ENCODE data around the gene SMCR8. TPM values are rescaled to one million over a fixed set of nuclear protein-coding genes. Genes with fewer than 3 reads are reported as not detected.

Gene SMCR8
- total RNA-seq, 1 donor from 2014 or later, result 30.1 TPM

DNA sequence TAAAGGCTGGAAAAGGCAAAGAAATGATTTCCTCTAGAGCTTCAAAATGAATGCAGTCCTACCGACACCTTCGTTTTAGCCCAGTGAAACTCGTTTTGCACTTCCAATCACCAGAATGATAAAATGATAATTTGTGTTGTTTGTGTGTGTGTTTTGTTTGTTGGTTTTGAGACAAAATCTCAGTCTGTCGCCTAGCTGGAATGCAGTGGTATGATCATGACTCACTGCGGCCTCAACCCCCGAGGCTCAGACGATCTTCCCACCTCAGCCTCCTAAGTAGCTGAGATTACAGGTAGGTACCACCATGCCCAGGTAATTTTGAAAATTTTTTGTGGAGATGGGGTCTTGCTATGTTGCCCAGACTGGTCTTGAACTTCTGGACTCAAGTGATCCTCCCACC lies 59.1 kb downstream of the SMCR8 start:
- ATAC-seq (no peak), DNase-seq (no peak)
- H3K4me3 ChIP-seq, result no peak overlapping the region
- H3K27ac ChIP-seq, result no peak overlapping the region
- peaks cover 9% of the 10 kb centered on the region for H3K4me1 ChIP-seq
- TF ChIP-seq, protein P1, sequence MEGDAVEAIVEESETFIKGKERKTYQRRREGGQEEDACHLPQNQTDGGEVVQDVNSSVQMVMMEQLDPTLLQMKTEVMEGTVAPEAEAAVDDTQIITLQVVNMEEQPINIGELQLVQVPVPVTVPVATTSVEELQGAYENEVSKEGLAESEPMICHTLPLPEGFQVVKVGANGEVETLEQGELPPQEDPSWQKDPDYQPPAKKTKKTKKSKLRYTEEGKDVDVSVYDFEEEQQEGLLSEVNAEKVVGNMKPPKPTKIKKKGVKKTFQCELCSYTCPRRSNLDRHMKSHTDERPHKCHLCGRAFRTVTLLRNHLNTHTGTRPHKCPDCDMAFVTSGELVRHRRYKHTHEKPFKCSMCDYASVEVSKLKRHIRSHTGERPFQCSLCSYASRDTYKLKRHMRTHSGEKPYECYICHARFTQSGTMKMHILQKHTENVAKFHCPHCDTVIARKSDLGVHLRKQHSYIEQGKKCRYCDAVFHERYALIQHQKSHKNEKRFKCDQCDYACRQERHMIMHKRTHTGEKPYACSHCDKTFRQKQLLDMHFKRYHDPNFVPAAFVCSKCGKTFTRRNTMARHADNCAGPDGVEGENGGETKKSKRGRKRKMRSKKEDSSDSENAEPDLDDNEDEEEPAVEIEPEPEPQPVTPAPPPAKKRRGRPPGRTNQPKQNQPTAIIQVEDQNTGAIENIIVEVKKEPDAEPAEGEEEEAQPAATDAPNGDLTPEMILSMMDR (IDR thresholded peaks at IDR 0.05), result no peak
- intact Hi-C loops (cut with DNase I), result no loop called here
- H3K27me3 ChIP-seq (ENCODE audit: low read depth), result peaks cover under 1% of the 10 kb centered on the region
- no peaks in the 10 kb centered on the region for H3K9me3 ChIP-seq
- no peaks in the 10 kb centered on the region for H3K36me3 ChIP-seq

Small RNAs within 50 kb of the gene (microRNA-seq; reads per million reads assigned to microRNA genes)
- gene MIR6778 (ENCODE audit: borderline number of aligned reads), result not detected

Other genes starting within 250 kb of the SMCR8 start
- 29.2 TPM for gene DRG2, start 227.3 kb upstream of the SMCR8 start, total RNA-seq
- gene MYO15A, start 206.5 kb upstream of the SMCR8 start, total RNA-seq, result 3.3 TPM
- 100 TPM for gene ALKBH5, start 131.5 kb upstream of the SMCR8 start, total RNA-seq
- 12.0 TPM for gene LLGL1, start 89.7 kb upstream of the SMCR8 start, total RNA-seq
- gene FLII, start 56.6 kb upstream of the SMCR8 start, total RNA-seq, result 327 TPM
- 9.5 TPM for gene MIEF2, start 54.6 kb upstream of the SMCR8 start, total RNA-seq
- 31.2 TPM for gene TOP3A, start 299 bp upstream of the SMCR8 start, total RNA-seq
- 33.1 TPM for gene SHMT1, start 48.3 kb downstream of the SMCR8 start, total RNA-seq
- gene EVPLL, start 62.5 kb downstream of the SMCR8 start, total RNA-seq, result 2.8 TPM
- 0.47 TPM for gene LGALS9C, start 161.5 kb downstream of the SMCR8 start, total RNA-seq

All from lower lobe of right lung (tissue), 2 donors.